Fibroblast of villous mesenchyme (primary cell): ENCODE data around the gene CEMP1. TPM values are rescaled to one million over a fixed set of nuclear protein-coding genes. Genes with fewer than 3 reads are reported as not detected.
A peak's percentile ranks its signal among the peaks of the same experiment; 100 is the strongest.
"Not testable (repeated sequence)": the region's sequence is repeated elsewhere in the genome, so short reads cannot be mapped to it uniquely, and the experiment has no call there.

Source experiments
- DNase-seq: peaks from one replicate; pipeline ENCODE4 v3.0.0-alpha.2; 2010; ENCODE audit warnings: low read depth
- H3K4me3 ChIP-seq: 2 replicates; pipeline ENCODE4 v1.5.1; 2011; ENCODE audit warnings: low read depth, mild to moderate bottlenecking, low read length
- total RNA-seq: library from RNA; depleted of rRNA; stranded (reverse); fragments of >200 nt; gene quantifications from 2 replicates; pipeline ENCODE4 v1.2.3, GENCODE V29; 2012
- TF ChIP-seq, protein P1 (sequence below): IDR thresholded peaks from 2 replicates; pipeline ENCODE4 v1.5.1; 2012; ENCODE audit warnings: low read depth, mild to moderate bottlenecking, low read length; ENCODE audit not compliant: insufficient read depth

CEMP1 gene
- total RNA-seq, 1 donor: not detected

DNA sequence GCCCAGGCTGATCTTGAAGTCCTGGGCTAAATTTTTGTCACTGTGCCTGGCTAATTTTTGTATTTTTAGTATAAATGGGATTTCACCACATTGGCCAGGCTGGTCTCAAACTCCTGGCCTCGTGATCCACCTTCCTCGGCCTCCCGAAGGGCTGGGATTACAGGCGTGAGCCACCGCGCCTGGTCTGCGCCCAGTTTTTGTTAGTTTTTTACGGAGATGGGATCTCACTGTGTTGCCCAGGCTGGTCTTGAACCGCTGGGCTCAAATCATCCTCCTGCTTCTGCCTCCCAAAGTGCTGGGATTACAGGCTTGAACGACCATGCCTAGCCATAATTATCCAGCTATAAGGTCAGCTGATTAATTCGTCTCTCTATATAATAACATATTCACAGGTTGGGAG lies 2.7 kb upstream of the CEMP1 start:
- H3K4me3 ChIP-seq: no peak overlapping the region
- TF ChIP-seq, protein P1, sequence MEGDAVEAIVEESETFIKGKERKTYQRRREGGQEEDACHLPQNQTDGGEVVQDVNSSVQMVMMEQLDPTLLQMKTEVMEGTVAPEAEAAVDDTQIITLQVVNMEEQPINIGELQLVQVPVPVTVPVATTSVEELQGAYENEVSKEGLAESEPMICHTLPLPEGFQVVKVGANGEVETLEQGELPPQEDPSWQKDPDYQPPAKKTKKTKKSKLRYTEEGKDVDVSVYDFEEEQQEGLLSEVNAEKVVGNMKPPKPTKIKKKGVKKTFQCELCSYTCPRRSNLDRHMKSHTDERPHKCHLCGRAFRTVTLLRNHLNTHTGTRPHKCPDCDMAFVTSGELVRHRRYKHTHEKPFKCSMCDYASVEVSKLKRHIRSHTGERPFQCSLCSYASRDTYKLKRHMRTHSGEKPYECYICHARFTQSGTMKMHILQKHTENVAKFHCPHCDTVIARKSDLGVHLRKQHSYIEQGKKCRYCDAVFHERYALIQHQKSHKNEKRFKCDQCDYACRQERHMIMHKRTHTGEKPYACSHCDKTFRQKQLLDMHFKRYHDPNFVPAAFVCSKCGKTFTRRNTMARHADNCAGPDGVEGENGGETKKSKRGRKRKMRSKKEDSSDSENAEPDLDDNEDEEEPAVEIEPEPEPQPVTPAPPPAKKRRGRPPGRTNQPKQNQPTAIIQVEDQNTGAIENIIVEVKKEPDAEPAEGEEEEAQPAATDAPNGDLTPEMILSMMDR: no peak
- no peak for DNase-seq

DNA sequence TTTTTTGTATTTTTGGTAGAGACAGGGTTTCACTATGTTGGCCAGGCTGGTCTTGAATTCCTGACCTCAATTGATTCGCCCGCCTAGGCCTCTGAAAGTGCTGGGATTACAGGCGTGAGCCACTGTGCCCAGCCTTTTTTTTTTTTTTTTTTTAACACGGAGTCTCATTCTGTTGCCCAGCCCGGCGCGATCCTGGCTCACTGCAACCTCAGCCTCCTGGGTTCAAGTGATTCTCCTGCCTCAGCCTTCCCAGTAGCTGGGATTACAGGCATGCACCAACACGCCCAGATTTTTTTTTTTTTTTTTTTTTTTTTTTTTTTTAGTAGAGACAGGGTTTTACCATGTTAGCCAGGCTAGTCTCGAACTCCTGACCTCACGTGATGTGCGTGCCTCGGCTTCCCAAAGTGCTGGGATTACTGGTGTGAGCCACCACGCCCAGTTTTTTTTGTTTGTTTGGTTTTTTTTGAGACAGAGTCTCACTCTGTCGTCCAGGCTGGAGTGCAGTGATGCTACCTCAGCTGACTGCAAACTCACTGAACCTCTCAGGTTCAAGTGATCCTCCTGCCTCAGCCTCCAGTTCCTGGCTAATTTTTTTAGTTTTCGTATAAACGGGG lies 2.0 kb upstream of the CEMP1 start:
- not testable (repeated sequence) for DNase-seq

DNA sequence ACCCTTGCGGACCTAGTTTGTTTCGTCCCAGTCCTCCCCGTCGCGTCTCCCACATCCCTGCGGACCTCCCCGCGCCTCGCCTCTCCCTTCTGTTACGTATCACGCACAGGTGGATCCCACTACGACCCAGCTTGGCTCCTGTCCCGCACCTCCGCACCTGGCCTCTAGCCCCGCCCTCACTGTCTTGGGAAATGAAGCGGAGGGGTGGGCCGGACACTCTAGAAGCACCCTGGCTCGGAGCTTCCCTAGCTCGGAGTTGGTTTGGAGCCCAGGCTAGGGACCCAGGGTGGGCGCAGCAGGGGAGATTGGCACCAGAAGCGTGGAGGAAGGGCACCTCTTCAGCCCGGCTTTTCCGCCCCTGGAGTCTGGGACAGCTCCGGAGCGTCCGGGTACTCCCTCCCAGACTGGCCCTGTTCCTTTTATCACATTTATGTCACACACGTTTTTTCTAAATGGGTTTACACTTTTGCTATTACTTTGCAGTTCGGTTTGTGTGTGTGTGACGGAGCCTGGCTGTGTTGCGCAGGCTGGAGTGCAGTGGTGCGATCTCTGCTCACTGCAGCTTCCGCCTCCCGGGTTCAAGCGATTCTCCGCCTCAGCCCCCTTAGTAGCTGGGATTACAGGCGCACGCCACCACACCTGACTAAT lies 1.4 kb upstream of the CEMP1 start:
- peak; percentile 57 for DNase-seq
- TF ChIP-seq, protein P1: no peak
- H3K4me3 ChIP-seq: peak overlapping the region; percentile 68

More for the DNA sequence above, 2.0 kb upstream of the CEMP1 start:
- peak overlapping the region; percentile 68 for H3K4me3 ChIP-seq

DNA sequence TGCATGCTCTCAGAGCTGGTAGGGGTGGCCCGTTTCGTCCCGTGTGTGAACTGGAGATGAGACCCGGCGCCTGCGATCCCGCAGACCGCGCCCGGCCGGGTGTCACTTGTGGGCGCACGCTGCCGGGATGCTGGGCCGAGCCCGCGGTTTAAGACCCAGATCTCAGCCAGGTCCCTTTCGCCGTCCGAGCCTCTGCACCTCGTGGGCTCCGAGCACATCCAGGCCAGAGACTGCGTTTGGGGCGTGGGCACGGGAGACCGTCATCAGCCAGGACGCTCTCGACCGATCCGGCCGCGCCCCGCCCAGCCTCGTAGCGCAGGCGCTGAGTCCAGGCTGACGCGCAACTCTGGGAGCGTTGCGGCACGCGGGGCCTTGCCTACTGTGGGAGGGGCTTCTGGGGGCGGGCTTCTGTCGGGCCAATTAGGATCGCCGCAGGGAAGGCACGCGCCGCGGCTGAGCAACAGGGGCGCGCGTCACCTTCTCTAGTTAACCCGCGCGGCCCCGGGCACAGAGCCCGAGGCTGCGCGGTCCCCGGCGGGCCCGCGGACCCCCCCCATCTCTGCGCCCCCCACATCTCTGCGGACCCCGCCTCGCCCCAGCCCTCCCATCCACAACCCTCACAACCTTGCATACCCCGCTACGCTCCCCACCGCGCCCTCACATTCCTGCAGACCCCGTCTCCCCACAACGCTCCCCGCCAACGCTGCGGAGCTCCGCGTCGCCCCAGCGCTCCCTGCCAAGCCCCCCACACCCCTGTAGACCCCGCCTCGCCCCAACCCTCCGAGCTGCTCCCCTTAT lies 687 bp upstream of the CEMP1 start:
- peak overlapping the region; percentile 68 for H3K4me3 ChIP-seq
- peak; percentile 97 for DNase-seq
- TF ChIP-seq, protein P1: no peak

DNA sequence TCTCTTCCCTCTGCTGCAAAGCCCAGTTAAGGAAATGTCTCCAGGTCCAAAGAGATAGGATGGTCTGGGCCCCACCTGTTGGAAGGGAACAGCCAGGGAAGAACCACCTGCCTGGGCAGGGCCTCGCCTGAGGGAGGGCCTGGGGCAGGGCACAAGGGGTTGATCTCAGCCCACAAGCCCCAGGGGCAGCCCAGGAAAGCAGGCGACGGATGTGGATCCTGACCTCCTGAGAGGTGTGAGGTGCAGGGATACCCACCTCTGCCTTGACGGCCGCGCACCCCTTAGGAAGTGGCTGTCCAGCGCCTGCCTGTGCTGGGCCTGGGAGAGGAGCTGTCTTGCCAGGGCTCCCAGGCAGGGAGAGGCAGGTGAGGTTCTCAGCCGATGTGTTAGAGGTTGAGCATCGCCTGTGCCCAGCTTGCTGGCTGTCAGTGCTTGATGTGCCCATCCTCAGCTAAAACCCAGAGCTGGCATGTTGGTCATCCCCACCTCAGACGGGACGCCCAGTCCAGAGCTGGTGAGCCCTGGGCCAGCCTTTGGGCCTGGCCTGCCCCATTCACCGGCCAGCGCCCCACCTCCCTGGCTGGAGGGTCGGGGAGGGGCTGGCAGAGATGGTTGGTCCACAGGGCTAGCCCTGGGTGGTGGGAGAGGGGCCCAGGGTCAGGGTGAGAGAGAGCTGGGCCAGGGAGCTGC lies 434 bp downstream of the CEMP1 start:
- H3K4me3 ChIP-seq: no peak overlapping the region
- TF ChIP-seq, protein P1: no peak
- DNase-seq: no peak

DNA sequence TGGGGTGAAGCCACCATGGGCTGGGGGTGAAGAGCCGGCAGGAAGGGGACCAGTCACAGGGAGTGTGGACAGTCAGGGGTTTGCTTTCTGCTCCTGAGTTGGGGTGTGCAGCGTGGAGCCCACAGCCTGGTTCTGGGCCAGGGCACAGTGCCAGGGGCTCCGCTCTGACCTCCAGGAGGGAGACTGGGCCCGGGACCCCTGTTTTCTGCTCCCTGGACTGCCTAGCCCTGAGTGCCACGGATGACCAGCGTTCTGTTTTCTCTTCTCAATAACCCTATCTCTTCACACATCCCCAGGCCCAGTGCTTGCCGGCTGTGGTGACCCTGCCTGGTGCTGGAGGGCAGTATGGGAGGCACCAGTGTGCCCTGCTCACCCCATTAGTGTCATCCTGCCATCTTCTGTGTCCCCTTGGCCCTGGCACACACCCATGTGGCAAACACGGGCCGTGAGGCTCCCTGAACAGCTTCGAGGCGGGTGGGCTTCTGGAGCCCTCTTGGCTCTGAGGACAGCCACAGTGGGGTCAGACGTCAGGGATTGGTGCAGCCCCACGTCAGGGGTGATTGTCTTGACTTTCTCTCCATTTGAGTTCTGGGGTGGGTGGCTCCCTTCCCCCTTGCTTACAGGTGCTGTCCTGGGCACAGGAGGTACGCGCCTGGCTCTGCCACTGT lies 1.1 kb downstream of the CEMP1 start:
- TF ChIP-seq, protein P1: no peak
- no peak for DNase-seq
- no peak overlapping the region for H3K4me3 ChIP-seq
